EL (cell line): Measurements from ENCODE around the gene C18orf32.
A peak's percentile ranks its signal among the peaks of the same experiment; 100 is the strongest.
"Not testable (repeated sequence)": the region's sequence is repeated elsewhere in the genome, so short reads cannot be mapped to it uniquely, and the experiment has no call there.

Source experiments
- DNase-seq: peaks from one replicate; pipeline ENCODE4 v3.0.0-alpha.2; 2016

Gene C18orf32

DNA sequence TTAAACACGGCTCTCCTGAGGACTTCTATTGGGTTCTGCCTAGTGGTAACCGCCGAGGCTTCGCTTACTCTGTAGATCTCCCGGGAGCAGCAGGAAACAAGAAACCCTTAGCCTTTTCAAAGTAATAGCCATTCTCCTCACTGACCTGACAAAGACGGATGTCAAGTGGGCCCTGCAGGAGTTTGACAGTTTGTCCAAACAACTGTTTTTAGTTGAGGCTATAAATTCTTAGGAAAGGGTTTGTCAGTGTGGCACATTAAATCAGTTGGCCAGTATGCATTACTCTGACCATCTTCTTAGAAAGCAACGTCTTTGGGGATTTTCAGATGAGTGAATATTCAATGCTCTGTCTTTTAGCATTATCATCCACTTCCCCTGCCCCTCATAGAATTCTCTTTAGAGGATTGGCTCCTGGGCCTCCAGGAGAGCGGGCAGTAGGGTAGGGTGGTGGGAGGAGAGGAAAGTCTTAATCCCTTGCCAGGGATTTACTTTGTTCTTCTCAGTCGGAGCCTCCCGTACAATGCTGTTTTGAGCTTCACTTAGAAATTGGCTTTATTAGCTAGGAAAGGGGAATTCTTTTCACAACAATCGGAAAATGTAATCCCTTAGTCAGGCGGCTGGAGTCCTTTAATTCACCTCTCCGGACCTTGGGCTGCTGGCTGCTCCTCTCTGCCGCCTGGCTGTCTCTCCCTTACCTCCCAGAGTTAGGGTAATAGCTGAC, 13.3 kb upstream of the C18orf32 start:
- DNase-seq = no peak

DNA sequence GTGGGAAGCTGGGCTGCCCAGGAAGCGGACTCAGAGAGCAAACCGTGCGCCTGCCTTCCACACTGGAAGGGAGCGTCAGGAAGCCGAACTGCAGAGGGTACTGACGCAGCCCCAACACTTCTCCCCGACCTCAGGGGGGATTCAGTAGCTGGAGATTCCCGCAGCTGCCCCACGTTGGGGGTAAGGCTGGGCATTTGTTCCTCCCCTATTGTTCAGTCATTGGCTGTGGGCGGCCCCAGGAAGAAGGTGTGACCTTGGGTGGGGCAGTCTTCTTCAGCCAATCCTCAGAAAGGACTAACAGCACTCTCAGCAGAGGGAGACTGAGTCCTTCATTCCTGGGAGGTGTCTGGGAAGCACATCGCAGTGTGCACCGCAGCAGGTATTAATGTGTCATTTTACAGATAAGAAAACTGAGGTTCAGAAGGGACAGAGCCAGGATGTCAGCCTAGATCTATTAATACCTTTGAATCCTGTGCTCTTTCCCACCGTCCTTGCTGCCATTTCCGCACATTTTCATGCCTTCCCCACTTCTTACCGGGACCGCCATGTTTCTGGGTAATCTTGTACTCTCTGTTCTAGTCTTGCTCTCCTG, 12.1 kb upstream of the C18orf32 start:
- DNase-seq = no peak

DNA sequence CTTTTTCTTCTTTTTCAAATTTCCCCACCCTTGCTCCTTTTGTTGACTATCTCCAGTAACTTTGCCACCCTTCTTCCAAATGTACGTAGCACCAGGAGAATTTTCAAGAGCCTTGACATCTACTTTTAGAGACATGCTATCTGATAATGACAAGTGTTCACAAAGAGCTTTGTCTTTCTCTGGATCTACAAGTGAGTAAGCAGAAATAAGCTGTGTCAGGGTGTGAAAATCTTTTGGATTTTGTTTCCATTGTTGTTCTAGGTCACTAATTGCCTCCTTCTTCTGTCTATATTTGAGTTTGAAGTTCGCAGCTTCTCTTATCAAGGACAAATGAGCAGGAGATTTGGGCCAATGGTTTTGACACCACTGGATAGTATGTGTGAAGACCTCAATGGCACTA, 8.4 kb upstream of the C18orf32 start:
- DNase-seq = no peak

DNA sequence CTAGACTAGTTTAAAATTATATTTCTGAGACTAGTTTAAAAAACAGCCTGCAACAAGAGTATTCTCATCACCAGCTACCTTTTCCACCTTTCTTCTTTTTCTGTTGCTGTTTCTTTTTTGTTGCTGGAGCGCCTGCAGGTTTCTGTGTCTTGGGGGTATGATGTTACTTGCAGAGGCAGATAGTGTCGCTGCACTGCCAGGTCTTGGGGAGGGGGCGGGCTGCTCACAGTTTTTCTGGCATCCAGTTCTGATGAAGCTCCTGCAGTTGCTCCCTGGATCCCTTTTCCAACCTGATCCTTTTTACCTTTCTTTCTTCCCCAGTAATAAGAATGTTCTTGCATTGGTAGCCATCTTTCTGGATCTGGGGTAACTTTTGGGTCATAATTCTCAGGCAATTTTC, 8.0 kb upstream of the C18orf32 start:
- DNase-seq = no peak

DNA sequence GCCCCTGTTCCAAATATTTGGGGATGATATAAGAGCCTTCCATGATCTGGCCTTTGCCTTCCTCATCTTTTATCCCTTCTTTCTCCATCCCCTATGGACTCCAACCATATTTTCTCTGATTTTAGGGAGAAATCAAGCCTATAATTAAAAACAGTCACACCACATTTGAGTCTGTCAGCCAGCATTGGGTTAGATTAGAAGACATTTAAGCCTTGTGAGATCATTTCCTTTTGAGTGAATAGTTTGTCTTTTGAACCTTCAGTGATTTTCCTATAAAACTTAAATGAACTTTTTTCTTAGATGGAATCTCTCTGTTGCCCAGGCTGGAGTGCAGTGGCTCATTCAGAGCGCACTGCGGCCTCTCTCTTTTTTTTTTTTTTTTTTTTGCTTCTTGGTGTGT, 7.6 kb upstream of the C18orf32 start:
- DNase-seq = no peak

DNA sequence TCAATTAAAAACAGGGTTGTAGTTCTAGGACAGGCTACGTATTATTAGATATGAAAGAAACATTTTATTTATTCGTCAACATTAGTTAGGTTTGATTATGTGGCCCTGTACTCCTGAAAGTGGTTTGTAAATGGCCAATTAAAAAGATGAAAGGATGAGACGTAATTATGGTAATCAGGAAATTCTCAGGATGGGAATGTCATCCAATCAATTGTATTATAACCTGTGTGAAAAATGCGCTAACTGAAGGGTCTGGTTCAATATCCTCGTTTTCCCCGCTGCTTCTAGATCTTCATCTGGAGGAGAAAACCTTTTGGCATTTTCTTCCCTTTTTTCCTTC, 5.6 kb upstream of the C18orf32 start:
- no peak for DNase-seq

DNA sequence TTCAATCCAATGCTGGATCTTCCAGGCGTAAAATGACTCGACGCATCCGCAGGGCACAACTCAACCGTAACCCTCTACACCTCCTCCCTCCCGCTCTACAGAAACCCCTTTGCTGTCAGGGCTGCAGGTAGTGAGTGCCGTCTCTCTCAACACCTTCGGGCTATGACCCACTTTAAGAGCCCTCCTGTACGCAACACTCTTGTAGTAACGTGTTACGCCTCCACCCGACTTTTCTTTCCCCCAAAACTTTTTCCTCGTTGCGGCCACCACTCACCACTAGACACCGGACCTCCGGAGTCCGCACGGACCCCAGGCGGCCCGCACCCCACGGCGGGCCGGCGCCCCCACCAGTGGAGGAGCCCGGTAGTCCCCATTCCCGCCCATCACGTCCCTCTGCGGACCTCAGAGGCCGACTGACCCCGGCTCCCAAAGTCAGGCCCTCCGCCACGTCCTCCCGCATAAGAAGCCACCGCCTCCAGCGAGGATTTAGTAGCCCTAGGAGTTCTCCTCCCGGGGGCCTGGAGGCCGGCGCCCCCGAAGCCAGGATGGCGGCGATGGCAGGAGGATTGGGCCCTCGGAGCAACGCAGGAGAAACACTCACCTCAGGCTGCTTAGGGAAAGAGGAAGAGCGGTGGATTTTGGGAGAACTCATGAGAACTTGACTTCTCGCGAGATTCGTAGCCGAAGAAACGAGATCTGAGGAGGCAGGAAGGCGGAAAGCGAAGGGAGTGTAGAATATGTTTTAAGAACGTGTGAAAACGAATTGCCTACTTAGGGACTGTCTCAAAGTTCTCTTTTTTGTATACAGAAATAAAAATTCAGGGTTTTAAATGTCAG, 5.0 kb upstream of the C18orf32 start, which contains the start of gene RPL17:
TSS of gene RPL17 (minus strand) at position 609 of the 837 bp plus-strand sequence.
- DNase-seq = peak; percentile 99

DNA sequence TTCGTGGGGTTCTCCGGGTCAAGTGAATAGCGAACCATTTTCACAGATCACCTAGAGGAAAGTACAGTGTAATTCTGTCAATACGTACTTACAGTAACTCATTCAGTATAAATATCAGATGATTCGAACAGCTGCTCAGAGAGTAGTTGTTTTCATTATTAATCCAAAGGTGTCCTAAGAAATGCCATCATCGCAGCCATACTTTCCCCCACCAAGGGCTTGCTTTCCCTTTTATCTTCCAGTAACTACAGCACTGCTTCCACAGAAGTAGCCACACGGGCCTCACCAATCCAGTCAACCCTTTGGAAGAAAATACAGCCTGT, 4.5 kb upstream of the C18orf32 start:
- DNase-seq = no peak

DNA sequence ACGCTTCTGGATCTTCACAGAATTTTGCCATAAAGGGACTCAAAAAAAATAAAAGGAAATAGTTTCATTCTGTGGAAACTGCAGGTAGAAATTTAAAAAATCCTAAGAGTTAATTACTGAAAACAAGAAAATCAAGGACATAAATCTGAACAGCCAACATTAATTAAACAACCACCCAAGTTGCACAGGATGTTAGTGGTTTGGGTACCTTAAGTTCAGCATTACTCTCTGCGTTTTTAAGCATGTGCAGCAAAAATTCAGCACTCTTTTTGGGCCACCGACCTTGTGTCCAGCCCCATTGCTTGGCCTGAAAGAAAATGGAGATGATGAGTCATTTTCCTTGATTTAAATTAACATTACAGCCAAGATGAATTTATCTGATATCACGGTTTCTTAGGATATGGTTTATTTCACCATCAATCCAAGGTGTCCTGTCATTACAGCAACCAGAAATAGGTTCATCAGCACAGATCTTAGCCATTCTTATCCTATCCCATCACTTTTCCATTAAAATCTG, 3.3 kb upstream of the C18orf32 start:
- no peak for DNase-seq

DNA sequence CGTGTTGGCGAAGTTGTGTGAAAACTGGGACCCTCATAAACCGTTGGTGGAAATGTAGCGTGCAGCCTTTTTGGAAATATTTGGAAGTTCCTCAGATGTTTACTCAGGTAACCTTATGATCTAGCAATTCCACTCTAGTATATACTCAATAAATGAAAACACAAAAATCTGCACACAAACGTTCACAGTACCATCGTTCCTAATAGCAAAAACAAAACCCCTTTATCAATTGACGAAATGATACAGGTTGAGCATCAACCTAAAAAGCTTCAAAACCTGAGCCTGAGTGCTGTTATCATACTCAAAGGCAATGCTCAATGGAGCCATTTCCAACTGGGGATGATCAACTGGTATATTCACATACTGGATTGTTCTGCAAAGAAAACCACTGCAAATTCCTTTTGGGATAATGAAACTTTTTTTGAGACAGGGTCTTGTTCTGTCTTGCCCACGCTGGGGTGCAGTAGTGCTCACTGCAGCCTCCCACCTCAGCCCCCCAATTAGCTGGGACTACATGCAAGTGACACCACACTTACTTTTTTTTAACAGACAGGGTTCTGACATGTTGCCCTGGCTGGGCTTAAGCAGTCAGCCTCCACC, 777 bp upstream of the C18orf32 start:
- DNase-seq = peak; percentile 23

DNA sequence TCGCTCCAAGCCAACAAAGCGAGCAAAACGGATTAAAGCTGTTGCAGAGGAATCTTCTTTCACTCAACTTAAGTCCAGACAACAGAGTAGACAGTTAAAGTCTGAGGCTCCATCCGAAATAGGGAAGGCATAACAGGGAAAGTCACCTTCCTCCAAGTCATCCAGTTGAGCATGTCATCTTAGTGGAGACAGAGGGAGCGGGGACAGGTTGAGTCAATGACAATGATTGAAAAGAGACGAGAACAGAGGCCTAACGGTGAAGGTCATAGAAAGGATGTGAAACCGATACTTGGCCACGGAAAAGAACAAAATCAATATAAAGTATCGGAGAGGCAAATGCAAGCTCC, 455 bp downstream of the C18orf32 start:
- DNase-seq = no peak

DNA sequence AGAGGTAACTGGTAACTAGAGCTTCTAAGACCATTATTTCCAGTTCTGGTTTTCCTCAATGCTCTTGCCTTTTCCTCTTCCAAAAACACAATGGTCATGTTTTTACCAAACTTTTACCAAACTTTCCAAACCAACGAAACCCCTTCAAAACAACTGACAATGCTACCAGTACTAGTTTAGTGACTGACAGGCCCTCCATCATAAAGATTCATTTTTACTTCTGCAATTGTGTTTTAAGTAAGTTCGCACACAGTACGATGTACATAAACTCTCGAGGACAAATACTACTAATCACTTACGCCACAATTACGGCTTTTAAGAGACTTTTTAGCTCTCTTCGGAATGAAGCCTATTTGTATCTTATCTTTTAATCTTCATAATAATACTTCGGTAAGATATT, 900 bp downstream of the C18orf32 start:
- DNase-seq = no peak

DNA sequence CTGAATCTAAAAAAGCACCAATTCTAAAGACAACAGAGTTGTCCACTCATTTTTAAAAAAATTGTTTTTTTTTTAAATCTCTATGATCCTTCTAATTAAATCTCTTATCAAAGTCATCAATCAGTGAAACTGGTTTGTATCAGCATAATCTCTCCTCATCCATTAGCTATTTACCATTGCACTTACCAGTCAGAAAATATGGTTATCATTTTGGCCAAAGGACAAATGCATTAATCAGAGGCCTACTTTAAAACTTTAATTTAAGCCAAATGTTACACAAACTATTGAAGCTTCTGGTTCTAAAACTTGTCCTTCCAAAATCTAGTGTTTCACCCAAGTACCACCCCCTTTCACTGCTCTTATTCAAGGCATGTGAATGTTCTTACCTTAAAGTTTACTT, 3.8 kb downstream of the C18orf32 start:
- DNase-seq = no peak

DNA sequence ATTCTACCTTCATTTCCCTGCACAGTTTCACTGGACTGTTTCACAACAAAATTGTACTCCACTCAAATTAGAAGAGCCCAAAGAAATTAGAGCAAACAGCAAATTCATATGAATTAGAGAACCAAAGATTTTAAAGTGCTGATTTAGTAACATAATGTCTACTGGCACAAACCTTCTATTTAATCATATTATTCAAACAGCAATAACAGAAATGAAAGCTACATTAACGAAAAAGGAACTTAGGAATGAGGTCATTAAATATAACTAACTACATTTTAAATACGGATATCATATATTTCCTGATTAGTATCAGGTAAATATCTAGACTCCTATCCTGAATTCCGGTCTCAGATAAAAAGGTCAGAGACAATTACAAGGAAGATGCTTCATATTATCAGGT, 5.1 kb downstream of the C18orf32 start:
- DNase-seq = no peak

DNA sequence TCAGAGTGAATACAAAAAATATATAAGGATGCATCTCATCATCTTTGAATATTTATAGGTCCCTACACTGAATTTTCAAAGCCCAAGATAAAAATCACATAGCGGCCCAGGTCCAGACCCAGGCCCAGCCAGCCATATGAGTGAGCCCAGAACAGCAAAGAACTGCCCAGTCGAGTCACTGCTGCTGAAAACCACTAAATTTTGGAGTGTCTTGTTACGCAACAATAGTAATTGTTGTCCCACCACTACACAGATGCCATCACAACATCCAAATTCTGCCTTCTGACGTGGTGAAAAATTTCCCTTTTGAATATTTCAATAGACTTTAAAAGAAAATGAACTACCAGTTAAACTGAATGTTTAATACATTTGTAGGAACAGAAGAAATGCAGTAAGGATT, 5.7 kb downstream of the C18orf32 start:
- no peak for DNase-seq

DNA sequence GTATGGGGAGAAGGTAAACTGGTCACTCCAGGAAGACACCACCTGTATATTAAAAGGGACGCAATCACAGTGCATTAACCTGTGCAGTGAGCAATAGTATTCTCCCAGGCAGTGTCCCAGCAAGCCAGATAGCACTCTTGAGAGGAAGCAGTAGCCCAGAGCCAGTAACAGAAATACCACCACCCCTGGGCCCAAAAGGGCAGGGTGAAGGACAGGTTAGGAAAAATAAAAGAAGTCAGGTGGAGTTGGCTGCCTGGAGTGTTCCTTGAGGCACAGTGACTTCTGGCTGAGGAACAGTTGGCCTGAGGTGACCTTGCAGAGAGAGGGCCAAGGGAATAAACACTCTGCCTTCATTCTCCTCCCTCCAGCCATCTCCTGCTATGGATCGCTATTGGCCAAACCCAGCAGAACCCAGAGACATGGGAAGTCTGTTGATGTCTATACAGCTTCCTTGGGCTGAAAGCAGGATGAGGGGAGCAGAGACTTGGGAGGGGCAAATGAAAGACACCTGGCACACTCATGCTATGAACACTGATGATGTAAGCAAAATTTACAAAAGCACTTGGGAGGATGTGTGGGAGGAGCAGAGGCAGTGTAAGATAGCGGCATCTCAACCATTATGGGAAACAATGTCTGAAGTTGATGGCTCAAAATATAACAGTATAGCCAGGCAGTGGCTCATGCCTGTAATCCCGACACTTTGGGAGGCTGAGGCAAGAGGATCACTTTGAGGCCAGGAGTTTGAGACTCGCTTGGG, 7.5 kb downstream of the C18orf32 start:
- no peak for DNase-seq

DNA sequence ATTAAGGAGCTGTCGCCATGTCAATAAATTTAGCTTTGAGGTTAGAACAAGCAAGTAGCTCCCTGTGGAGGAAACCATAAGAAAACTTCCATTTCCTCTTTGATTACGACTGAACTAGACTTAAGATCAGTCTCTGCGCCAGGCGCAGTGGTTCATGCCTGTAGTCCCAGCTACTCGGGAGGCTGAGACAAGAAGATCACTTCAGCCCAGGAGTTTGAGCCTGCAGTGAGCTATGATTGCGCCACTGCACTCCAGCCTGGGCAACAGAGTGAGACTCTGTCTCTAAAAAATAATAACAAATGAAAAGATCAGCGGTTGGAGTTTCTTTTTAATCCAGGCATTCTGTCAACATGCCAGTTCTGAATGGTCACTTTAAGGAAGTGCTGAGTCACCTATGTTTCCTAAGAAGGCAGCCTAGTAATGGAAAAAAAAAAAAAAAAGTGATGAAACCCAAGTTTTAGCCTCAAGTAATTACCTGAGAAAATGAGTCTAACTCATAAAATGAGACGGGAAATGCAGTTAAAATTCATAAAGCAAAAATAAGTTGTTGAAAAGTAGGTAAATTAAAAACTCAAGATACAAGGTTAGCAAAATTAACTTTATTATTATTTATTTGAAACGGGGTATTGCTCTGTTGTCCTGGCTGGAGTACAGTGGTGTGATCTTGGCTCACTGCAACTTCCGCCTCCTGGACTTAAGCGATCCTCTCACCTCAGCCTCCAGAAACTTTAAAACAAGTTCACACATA, 10.2 kb downstream of the C18orf32 start:
- DNase-seq = peak; percentile 68

DNA sequence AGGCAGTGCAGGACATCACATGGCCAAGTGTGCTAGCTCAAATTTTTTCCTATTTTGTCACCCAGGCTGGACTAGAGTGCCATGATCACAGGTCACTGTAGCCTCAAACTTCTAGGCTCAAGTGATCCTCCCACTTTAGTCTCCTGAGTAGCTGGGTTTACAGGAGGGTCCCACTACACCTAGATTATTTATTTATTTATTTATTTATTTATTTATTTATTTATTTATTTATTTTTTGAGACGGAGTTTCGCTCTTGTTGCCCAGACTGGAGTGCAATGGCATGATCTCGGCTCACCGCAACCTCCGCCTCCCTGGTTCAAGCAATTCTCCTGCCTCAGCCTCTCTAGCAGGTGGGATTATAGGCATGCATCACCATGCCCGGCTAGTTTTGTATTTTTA, 12.1 kb downstream of the C18orf32 start:
- DNase-seq = not testable (repeated sequence)

DNA sequence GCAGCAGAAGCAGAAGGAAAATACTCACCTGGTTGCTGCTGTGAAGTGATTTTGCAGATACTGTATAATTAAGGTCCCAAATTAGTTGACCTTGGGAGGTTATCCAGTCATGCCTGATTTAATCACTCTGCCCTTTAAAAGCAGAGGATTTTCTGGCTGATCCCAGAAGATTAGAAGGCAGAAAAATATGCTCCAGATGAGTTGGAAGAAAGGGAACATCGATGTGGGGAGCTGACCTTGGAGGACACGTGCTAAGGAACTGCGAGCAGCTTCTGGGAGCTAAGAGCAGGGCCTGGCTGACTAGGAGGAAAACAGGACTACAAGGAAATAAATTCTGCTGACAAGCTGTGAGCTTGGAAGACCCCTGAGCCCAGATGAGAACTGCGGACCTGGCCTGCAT, 13.3 kb downstream of the C18orf32 start:
- no peak for DNase-seq

DNA sequence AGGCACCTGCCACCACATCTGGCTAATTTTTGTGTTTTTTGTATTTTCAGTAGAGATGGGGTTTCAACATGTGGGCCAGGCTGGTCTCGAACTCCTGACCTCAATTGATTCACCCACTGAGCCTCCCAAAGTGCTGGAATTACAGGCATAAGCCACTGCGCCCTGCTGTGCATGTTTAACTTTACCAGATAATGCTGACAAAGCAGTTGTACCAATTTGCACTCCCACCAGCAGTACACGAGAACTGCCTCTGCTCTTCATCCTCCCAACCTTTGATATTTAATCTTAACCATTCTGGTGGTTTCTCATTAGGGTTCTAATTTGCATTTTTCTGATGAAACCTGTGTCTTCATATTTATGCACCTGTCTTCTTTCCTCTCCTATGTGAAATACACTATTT, 14.6 kb downstream of the C18orf32 start:
- DNase-seq = no peak

DNA sequence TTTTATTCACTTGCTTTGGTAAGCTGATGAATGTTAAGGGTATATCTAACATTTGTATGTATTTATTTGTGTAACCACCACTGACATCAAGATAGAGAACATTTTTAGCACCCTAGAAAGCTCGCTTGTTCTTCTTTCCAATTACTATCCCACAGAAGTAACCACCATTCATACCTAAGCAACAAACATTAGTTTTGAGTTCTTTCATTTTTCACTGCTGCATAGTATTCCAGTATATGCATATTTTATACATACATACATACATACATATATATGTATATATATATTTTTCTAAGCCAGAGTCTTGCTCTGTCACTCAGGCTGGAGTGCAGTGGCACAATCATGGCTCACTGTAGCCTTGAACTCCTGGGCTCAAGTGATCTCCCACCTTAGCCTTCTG, 15.5 kb downstream of the C18orf32 start:
- no peak for DNase-seq

DNA sequence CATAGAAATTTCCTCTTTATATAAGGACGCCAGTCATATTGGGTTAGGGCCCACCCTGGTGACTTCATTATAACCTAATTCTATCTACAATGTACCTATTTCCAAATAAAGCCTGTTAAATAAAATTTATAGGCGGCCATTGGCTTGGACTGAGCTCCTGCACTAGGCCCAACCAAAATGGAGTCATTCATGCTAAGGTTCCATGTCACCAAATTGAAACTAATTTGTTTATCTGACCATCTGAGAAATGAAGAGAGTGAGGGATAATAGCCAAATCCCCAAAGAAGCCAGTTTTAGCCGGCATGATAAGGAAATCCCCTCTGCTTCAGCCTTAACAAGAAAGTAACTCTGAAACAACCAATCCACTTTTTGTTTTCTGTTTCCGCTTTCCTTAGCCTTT, 19.4 kb downstream of the C18orf32 start:
- no peak for DNase-seq
